HepG2 (cell line): ENCODE measurements around the gene ADGRG1.

Experiments used
- CTCF ChIP-seq: sonication (generic); formaldehyde crosslinking; IDR thresholded peaks from 2 replicates; pipeline ENCODE4 v1.5.0; 2020; ENCODE audit warnings: mild to moderate bottlenecking, missing genetic modification reagents, moderate library complexity
- NR3C1 ChIP-seq: sonication (generic); formaldehyde crosslinking; IDR thresholded peaks from 2 replicates; pipeline ENCODE4 v1.4.0; 2020; ENCODE audit warnings: missing genetic modification reagents
- POLR2A ChIP-seq, 2 experiments: IDR thresholded peaks; 2 replicates each; pipeline ENCODE4 v1.6.1; 2011; ENCODE audit warnings: low read depth in 2 of 2, low read length in 2 of 2, mild to moderate bottlenecking in 1 of 2, moderate library complexity in 1 of 2; ENCODE audit not compliant: insufficient read depth in 1 of 2
- POLR2AphosphoS5 ChIP-seq: IDR thresholded peaks from 2 replicates; pipeline ENCODE4 v1.6.1; 2012; ENCODE audit warnings: low read depth, low read length

GRCh38 chr16:57624044-57624688 lies 4.3 kb upstream of the ADGRG1 start:
- TF ChIP-seq NR3C1 (CRISPR knock-in tag), result no peak
- TF ChIP-seq CTCF (CRISPR knock-in tag), result no peak
- TF ChIP-seq POLR2A (IDR thresholded peaks at IDR 0.05; ENCODE audit: insufficient read depth in 1 of 2, low read depth in 2 of 2, low read length in 2 of 2), result no peak
- no peak for TF ChIP-seq POLR2AphosphoS5
